ENCODE data around the gene PHLPP1.

DNA sequence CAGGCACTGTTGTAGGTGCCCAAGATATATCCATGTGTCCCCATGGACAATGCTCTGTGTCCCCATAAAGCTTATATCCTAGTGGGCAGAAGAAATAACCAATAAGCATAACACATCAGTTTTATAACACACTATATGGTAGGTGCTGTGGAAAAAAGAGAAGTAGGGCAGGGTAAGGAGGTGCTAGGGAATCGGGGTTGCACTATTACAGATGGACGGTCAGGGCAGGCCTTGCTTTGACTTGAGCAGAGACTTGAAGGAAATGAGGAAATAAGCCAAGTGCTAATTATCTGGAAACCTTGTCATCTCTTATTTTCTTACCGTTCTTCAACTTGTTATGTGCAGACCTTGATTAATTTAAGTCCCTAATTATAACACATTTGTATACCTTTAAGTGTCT lies 82.0 kb downstream of the PHLPP1 start:
- TF ChIP-seq, protein P1, sequence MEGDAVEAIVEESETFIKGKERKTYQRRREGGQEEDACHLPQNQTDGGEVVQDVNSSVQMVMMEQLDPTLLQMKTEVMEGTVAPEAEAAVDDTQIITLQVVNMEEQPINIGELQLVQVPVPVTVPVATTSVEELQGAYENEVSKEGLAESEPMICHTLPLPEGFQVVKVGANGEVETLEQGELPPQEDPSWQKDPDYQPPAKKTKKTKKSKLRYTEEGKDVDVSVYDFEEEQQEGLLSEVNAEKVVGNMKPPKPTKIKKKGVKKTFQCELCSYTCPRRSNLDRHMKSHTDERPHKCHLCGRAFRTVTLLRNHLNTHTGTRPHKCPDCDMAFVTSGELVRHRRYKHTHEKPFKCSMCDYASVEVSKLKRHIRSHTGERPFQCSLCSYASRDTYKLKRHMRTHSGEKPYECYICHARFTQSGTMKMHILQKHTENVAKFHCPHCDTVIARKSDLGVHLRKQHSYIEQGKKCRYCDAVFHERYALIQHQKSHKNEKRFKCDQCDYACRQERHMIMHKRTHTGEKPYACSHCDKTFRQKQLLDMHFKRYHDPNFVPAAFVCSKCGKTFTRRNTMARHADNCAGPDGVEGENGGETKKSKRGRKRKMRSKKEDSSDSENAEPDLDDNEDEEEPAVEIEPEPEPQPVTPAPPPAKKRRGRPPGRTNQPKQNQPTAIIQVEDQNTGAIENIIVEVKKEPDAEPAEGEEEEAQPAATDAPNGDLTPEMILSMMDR (conservative IDR thresholded peaks at IDR 0.05; ENCODE audit: low read length): no peak
- no peak for TF ChIP-seq EZH2phosphoT487 (IDR thresholded peaks at IDR 0.05; ENCODE audit: borderline replicate concordance)
